ENCODE data around the gene TFEC.

The TFEC gene

DNA sequence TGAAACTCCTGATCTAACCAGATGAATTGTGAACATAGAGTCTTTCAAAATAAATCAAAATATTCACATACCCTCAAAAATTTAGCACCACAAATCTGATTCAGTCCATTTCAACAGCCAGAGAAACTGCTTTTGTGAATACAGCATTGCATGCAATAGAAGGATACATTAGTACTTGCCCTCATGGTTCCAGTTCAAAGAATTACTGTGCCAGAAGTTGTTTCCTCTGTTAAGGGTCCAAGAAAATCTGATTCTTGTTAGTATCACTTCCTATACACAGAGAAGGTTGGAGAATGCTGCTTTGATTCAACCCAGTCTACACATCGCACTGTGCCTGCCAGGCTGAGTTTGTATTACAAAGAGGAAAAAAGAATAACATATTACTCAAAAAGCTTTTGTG is 115.6 kb downstream of the TFEC start:
- DNase-seq: no peak

DNA sequence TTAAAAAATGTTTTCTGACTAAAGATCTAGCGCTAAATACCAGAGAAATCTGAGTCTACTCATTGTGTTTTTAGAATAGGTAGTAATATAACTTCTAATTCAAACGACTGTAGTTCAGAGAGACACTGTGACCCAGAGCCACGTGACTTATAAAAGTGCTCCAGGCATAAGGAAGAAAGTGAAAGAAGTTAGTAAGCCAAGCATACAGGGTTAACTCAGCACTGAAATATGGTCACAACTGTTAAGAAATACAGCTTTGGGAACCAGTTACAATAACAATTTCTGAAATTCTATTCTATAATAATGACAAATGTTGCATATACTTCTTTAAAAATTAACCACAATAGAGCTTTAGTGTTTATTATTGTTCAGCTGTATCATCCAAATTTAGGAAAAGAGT is 119.1 kb downstream of the TFEC start:
- DNase-seq: no peak

DNA sequence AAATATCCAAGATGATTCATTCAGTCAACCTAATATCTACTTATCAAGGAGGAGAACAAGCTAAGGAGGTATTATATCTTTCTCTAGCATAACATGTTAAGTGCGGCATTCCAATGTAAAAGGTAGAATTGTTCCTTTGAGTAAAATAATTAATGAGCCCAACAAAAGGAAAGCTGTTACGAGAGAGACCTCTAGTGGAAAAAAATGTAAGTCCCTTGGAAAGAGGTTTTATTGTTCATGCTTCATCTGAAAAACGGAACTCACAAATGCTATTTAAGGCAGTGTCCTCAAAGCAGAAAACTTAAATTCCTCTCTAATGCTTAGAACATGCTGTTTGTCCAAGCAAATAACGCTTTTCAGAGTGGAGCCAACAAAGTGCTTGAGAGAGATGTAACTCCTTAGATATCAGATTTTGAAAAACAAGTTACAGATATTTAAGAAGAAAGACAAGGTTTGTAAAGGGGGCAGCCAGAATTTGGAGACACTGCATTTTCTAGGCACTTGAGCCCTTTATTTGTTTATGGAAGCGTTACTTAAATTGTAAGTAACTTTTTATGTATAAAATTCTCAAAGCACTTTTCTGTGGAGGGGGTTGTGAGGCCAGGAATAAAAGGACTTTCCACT is 119.9 kb downstream of the TFEC start:
- DNase-seq: no peak

DNA sequence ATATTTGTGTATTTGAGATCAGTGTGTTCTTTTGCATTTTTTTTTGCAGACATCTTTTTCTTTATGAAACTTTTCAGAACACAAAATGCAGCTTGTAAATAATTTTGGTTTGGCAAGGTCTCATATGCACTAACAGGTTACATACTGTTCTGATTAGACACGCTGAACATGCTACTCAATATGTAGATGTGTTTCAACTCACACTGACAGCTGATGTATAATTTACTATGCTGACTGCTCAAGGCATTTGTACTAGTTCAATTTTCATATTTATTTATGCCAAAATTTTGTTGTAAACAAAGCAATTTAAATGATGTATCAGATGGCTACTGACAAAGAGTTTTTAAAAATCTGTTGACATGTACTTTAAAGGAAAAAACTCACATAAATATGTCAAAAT is 123.8 kb downstream of the TFEC start:
- DNase-seq: no peak

DNA sequence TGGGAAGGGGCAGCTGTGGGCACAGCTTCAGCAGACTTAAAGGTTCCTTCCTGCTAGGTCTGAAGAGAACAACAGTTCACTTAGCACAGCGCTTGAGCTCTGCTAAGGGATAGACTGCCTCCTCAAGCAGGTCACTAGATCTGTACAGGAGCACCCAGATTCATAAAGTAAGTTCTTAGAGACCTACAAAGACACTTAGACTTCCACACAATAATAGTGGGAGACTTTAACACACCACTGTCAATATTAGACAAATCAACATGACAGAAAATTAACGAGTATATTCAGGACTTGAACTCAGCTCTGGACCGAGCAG is 140.9 kb downstream of the TFEC start:
- DNase-seq: no peak

DNA sequence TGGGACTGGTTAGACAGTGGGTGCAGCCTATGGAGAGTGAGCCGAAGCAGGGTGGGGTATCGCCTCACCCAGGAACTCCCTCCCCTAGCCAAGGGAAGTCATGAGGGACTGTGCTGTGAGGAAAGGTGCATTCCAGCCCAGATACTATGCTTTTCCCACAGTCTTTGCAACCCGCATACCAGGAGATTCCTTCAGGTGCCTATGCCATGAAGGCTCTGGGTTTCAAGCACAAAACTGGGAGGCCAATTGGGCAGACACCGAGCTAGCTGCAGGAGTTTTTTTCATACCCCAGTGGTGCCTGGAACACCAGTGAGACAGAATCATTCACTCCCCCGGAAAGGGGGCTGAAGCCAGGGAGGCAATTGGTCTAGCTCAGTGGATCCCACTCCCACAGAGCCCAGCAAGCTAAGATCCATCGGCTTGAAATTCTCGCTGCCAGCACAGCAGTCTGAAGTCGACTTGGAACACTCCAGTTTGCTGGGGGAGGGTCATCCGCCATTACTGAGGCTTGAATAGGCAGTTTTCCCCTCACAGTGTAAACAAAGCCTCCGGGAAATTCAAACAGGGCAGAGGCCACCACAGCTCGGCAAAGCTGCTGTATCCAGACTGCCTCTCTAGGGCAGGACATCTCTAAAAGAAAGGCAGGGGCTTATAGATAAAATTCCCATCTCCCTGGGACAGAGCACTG is 141.4 kb downstream of the TFEC start:
- DNase-seq: no peak

DNA sequence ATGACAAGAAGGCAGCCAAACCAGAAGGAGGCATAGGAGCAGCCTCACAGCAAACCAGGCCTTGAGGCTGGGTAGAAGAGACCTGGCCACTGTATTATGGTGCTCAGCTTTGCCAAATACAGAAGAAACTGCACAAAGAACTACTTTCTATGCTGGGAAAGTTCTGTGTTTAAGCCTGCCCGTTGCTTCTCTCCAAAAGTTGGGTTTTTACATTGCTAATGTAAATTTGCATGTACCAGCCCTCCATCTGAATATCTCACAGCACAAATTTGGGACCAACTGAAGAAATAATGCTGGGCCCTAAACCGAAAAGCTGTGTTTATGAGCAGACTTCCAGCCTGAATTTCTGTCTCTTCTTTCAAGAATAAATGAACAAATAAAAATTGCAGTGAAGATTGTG is 145.0 kb downstream of the TFEC start:
- DNase-seq: no peak

All from T1000 (cell line).